ENCODE data around the gene TMEM213. TPM values are rescaled to one million over a fixed set of nuclear protein-coding genes. Genes with fewer than 3 reads are reported as not detected.
A peak's percentile ranks its signal among the peaks of the same experiment; 100 is the strongest.

Gene TMEM213, protein sequence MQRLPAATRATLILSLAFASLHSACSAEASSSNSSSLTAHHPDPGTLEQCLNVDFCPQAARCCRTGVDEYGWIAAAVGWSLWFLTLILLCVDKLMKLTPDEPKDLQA
- total RNA-seq: under 1 TPM in 3 of 6 donors, not detected in 3; 0.09 to 0.24 (median 0.16) TPM
- under 1 TPM; 0.07 to 0.30 TPM for polyA plus RNA-seq

DNA sequence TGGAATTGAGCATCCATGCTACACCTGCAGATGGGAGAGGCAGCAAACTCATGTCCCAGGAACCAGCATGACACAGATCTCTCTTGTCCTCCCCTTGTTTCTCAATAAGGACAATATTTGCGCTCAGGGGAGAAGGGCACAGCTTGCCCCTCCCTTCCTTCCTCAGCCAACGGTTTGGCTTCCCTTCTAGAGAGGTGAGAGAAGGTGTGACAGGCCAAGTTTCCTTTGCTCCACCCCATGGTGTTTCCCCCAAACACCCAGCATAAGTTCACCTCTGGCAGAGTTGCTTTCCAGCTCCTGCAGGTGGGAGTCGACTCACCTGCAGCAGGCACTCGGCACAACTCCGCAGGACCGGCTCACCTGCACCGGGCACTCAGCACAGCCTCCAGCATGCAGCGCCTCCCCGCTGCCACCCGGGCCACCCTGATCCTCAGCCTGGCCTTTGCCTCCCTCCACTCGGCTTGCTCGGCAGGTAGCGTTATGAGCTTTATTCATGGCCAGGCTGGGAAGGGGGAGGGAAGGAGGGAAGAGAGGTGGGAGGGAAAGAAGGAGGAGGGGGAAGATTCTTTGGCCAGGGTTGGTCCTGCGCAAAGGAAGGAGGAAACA is at the start of gene TMEM213, which contains the start of gene ATP6V0A4:
Gene TMEM213 (plus strand): TSS at position 280 of the 606 bp plus-strand sequence. CDS start 111 bp downstream, at position 391.
Gene ATP6V0A4 (minus strand): TSS at position 482 of the 606 bp plus-strand sequence. CDS start 26,949 bp downstream, outside the sequence.
- DNase-seq: peak in 1 of 6 donors; percentile 53
- no peaks in the 10 kb centered on the region for H3K27me3 ChIP-seq
- no peak for FAIRE-seq
- no peaks in the 10 kb centered on the region for H3K9me3 ChIP-seq
- peak in 1 of 4 donors; percentile 18 for ATAC-seq
- intact Hi-C loops (cut with DNase I): no loop called here
- 16 to 21% methylated on average over 14 of the region's 14 CpGs for WGBS, 2 donors
- no peak within 1 kb of the TSS for H3K4me3 ChIP-seq
- H3K27ac ChIP-seq: no peak within 1 kb of the TSS
- no peaks in the 10 kb centered on the region for H3K4me1 ChIP-seq
- H3K36me3 ChIP-seq: no peaks in the 10 kb centered on the region
- TF ChIP-seq, protein P1, sequence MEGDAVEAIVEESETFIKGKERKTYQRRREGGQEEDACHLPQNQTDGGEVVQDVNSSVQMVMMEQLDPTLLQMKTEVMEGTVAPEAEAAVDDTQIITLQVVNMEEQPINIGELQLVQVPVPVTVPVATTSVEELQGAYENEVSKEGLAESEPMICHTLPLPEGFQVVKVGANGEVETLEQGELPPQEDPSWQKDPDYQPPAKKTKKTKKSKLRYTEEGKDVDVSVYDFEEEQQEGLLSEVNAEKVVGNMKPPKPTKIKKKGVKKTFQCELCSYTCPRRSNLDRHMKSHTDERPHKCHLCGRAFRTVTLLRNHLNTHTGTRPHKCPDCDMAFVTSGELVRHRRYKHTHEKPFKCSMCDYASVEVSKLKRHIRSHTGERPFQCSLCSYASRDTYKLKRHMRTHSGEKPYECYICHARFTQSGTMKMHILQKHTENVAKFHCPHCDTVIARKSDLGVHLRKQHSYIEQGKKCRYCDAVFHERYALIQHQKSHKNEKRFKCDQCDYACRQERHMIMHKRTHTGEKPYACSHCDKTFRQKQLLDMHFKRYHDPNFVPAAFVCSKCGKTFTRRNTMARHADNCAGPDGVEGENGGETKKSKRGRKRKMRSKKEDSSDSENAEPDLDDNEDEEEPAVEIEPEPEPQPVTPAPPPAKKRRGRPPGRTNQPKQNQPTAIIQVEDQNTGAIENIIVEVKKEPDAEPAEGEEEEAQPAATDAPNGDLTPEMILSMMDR (IDR thresholded peaks at IDR 0.05): no peak

- WGBS, 2 donors: 78 to 84% methylated on average over 6 of the region's 6 CpGs
- TF ChIP-seq, protein P1 (IDR thresholded peaks at IDR 0.05): no peak
- Histone ChIP-seq H3K36me3 (no peaks in the 10 kb centered on the region), H3K4me1 (no peaks in the 10 kb centered on the region), H3K27ac (no peak overlapping the region), H3K27me3 (no peaks in the 10 kb centered on the region), H3K9me3 (no peaks in the 10 kb centered on the region), H3K4me3 (no peak overlapping the region)
- no peak for DNase-seq
- FAIRE-seq: no peak
- no peak for ATAC-seq
- intact Hi-C loops (cut with DNase I): no loop called here
These were observed 49.1 kb upstream of the TMEM213 start for GRCh38 chr7:138748666-138749065.

DNA sequence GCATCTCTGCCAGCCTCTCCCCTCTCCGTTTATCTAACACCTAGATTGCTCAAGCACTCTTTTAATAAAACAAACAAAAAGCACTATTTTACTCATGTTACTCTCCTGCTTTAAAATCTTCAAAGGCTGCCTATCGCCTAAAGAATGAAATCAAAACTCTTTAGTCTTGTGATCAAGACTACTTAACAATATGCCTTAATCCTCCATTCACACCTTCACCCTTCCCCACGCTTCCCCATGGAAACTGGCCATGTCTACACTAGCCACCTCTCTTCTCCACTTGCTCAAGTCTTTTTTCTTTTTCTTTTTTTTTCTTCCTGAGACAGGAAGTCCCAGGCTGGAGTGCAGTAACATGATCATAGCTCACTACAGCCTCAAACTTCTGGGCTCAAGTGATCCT is 47.8 kb upstream of the TMEM213 start:
- ATAC-seq (no peak), DNase-seq (no peak), FAIRE-seq (no peak)
- Histone ChIP-seq H3K27me3 (no peaks in the 10 kb centered on the region), H3K9me3 (no peaks in the 10 kb centered on the region), H3K27ac (no peak overlapping the region), H3K4me1 (no peaks in the 10 kb centered on the region), H3K4me3 (no peak overlapping the region), H3K36me3 (no peaks in the 10 kb centered on the region)
- intact Hi-C loops (cut with DNase I): no loop called here
- 71 to 78% methylated on average over 3 of the region's 3 CpGs for WGBS, 2 donors
- TF ChIP-seq, protein P1 (IDR thresholded peaks at IDR 0.05): no peak

DNA sequence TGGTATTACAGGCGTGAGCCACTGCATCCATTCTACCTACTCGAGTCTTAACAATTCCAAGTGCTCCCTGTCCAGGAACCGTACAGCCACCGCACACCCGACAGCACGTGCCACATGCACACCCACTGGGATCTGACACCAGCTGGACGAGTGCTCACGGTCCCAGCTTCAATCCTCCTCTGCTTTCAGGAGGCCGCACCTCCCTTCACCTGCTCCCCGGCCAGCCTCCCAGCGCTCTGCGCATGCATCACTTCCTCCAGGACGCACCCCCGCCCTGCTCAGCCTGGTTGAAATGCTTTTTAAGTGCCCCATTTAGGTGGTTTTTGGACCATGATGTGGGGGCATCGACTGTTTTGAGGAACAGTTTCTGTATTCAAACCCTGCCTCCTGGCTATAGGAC is 47.3 kb upstream of the TMEM213 start:
- no peak overlapping the region for H3K27ac ChIP-seq
- ATAC-seq (no peak), FAIRE-seq (no peak), DNase-seq (no peak)
- intact Hi-C loops (cut with DNase I): no loop called here
- no peaks in the 10 kb centered on the region for H3K9me3 ChIP-seq
- TF ChIP-seq, protein P1 (IDR thresholded peaks at IDR 0.05): no peak
- H3K36me3 ChIP-seq: no peaks in the 10 kb centered on the region
- 89 to 95% methylated on average over 15 of the region's 15 CpGs for WGBS, 2 donors
- no peaks in the 10 kb centered on the region for H3K4me1 ChIP-seq
- H3K4me3 ChIP-seq: no peak overlapping the region
- H3K27me3 ChIP-seq: no peaks in the 10 kb centered on the region

GRCh38 chr7:138750901-138751464 is 46.8 kb upstream of the TMEM213 start:
- DNase-seq (no peak), ATAC-seq (no peak), FAIRE-seq (no peak)
- Histone ChIP-seq H3K27me3 (no peaks in the 10 kb centered on the region), H3K9me3 (no peaks in the 10 kb centered on the region), H3K4me3 (no peak overlapping the region), H3K4me1 (no peaks in the 10 kb centered on the region), H3K36me3 (no peaks in the 10 kb centered on the region), H3K27ac (no peak overlapping the region)
- intact Hi-C loops (cut with DNase I): no loop called here
- 57 to 61% methylated on average over 18 of the region's 18 CpGs for WGBS, 2 donors
- TF ChIP-seq, protein P1 (IDR thresholded peaks at IDR 0.05): no peak

Measured in pancreas (tissue), 10 donors.